Ascending aorta (tissue), 2 donors: ENCODE data around the gene PDGFC. TPM values are rescaled to one million over a fixed set of nuclear protein-coding genes. Genes with fewer than 3 reads are reported as not detected.

ENCODE experiments used
- DNase-seq, 2 donors: peaks; one replicate each; pipeline ENCODE4 v3.0.0-alpha.2; 2019; ENCODE audit warnings: low spot score in 2 of 2
- H3K27ac ChIP-seq, 2 donors: fragments of 200-600 bp; sonication (generic); one replicate each; pipeline ENCODE4 v1.5.1; 2016 to 2017; ENCODE audit warnings: mild to moderate bottlenecking in 1 of 2
- H3K27me3 ChIP-seq: fragments of 200-600 bp; sonication (generic); one replicate; pipeline ENCODE4 v1.5.1; 2017
- H3K36me3 ChIP-seq, 2 donors: fragments of 200-600 bp; sonication (generic); one replicate each; pipeline ENCODE4 v1.5.1; 2016
- H3K4me1 ChIP-seq, 2 donors: fragments of 200-600 bp; sonication (generic); one replicate each; pipeline ENCODE4 v1.5.1; 2016 to 2017; ENCODE audit warnings: mild to moderate bottlenecking in 1 of 2
- H3K4me3 ChIP-seq, 2 donors: fragments of 200-600 bp; sonication (generic); one replicate each; pipeline ENCODE4 v1.5.1; 2016 to 2017; ENCODE audit warnings: mild to moderate bottlenecking in 1 of 2
- H3K9me3 ChIP-seq, 2 donors: fragments of 200-600 bp; sonication (generic); one replicate each; pipeline ENCODE4 v1.5.1; 2016
- intact Hi-C: fragments of 100-400 bp; cut with DNase I; formaldehyde crosslinking; loops from one replicate; pipeline ENCODE4 v1.15.1; 2023
- total RNA-seq: library from RNA; depleted of rRNA; stranded (reverse); fragments of >200 nt; gene quantifications from one replicate; pipeline ENCODE4 v1.1.0, GENCODE V29; 2016
- TF ChIP-seq, protein P1 (sequence below), 3 experiments: fragments of 200-600 bp in 2 of 3; fragments of 450-650 bp in 1 of 3; sonication (generic) in 2 of 3; IDR thresholded peaks; one replicate each; pipeline ENCODE4 v1.5.1; 2016 to 2019; ENCODE audit warnings: antibody characterized with exemption in 3 of 3, mild to moderate bottlenecking in 1 of 3, moderate library complexity in 1 of 3

PDGFC gene
- total RNA-seq, 1 donor from 2014 or later, result 21.0 TPM

DNA sequence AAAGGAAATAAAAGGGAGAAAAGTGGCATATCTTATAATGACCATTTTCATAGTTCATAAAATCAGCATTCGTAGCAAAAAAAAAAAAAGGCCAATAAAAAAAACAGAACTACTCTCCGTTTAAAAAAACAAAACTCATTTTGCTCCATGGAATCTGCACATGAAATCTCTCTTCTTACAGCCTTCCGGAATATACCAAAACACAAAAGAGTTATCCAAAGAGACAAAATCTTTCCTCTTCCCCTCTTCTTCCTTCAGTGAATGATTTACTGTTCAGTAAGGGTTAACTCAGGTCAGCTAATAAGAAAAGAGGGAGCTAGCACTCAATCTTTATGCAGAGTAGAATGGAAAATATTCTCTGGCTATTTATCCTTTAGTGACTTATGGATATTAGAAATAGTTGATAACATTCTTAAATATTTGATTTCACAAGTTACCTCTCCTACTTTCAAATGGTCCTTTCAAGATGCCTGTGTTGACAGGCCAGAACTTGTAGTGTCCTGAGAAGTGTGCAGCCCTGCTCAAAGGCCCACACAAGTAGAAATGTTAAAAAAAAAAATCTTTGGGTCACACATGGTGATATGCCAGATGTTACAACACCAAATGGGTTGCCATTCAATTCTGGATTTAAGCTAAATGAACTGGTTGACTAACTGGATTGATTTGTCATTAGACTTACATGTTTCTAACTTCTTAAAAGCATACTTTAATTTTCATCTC is 42.1 kb downstream of the PDGFC start:
- intact Hi-C loops, result loop anchor here (5.0 kb wide), 1 partner anchor 37 kb away; no protein-coding TSS in a partner anchor
- TF ChIP-seq, protein P1, sequence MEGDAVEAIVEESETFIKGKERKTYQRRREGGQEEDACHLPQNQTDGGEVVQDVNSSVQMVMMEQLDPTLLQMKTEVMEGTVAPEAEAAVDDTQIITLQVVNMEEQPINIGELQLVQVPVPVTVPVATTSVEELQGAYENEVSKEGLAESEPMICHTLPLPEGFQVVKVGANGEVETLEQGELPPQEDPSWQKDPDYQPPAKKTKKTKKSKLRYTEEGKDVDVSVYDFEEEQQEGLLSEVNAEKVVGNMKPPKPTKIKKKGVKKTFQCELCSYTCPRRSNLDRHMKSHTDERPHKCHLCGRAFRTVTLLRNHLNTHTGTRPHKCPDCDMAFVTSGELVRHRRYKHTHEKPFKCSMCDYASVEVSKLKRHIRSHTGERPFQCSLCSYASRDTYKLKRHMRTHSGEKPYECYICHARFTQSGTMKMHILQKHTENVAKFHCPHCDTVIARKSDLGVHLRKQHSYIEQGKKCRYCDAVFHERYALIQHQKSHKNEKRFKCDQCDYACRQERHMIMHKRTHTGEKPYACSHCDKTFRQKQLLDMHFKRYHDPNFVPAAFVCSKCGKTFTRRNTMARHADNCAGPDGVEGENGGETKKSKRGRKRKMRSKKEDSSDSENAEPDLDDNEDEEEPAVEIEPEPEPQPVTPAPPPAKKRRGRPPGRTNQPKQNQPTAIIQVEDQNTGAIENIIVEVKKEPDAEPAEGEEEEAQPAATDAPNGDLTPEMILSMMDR (IDR thresholded peaks at IDR 0.05), result no peak

DNA sequence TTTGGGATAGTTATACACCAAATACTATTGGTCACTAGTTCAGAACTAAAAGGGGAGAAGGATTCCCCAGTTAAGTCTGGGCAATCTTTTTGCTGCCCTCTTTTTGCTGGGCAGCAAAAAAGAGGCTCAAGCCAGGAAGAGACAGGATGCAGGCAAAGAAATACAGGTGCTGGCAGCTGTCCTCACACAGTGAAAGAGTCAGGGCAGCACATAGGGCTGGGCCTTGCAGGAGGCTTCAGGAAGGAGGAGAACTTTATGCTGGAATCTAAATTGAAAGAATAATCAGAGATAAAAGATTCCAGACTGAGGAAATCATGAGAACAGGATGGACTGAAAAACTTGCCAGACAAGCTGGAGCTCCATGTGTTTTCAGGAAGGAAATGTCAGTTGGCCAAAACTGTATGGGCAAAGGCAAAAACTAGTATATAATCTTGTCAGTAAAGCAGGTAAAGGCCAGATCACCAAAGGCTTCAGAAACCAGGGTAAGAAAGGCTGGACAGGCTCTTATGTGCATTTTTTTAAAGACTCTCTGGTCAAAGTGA is 46.8 kb downstream of the PDGFC start:
- no peak overlapping the region for H3K4me3 ChIP-seq
- H3K36me3 ChIP-seq, result no peaks in the 10 kb centered on the region
- H3K9me3 ChIP-seq, result no peaks in the 10 kb centered on the region
- peaks cover 0 to 7% of the 10 kb centered on the region in 2 donors for H3K4me1 ChIP-seq
- DNase-seq, result no peak
- intact Hi-C loops, result no loop called here
- no peaks in the 10 kb centered on the region for H3K27me3 ChIP-seq
- TF ChIP-seq, protein P1 (IDR thresholded peaks at IDR 0.05), result no peak
- no peak overlapping the region for H3K27ac ChIP-seq

More for the DNA sequence above, 42.1 kb downstream of the PDGFC start:
- peaks cover 0 to 3% of the 10 kb centered on the region in 2 donors for H3K4me1 ChIP-seq
- no peaks in the 10 kb centered on the region for H3K36me3 ChIP-seq
- no peaks in the 10 kb centered on the region for H3K27me3 ChIP-seq
- no peak for DNase-seq
- H3K27ac ChIP-seq, result no peak overlapping the region
- no peaks in the 10 kb centered on the region for H3K9me3 ChIP-seq
- H3K4me3 ChIP-seq, result no peak overlapping the region

DNA sequence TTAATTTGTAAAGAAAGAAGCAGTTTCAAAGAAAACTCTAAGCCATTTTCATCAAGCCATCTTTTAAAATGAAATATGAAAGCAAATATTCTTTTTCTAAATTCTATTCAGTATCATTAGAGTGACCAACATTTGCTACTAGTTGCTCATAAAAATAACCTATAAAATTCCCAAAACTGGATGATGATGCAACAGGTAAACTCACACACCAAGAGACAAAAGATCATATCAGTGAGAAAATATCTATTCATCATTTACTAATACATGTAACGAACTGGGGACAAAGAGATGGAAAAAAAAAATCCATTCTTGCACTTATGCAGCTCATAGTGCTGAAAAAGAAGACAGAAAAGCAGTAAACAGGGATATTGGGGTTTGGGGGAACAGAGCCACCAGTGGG is 48.1 kb downstream of the PDGFC start:
- TF ChIP-seq, protein P1 (IDR thresholded peaks at IDR 0.05), result no peak
- no peaks in the 10 kb centered on the region for H3K9me3 ChIP-seq
- H3K4me1 ChIP-seq, result peaks cover 0 to 7% of the 10 kb centered on the region in 2 donors
- no peak for DNase-seq
- no peaks in the 10 kb centered on the region for H3K36me3 ChIP-seq
- H3K27me3 ChIP-seq, result no peaks in the 10 kb centered on the region
- H3K27ac ChIP-seq, result no peak overlapping the region
- no peak overlapping the region for H3K4me3 ChIP-seq
- intact Hi-C loops, result no loop called here

DNA sequence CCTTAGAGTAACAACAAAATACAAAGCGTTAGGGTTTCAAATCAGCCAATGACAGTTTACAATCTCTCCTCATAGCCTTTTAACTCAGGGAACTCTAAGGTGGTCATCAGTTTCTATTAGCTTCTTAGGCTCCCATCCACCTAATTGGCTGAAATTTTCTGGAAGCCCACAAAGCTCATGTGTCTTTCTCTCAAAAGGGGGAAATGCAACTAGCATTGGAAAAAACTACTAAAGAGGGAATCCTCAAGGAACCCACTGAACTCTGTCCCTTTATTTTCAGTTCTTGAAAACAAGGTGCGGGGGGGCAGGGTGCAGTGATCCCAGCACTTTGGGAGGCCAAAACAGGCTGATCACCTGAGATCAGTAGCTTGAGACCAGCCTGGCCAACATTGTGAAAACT is 56.4 kb downstream of the PDGFC start:
- Histone ChIP-seq H3K27me3 (no peaks in the 10 kb centered on the region), H3K36me3 (no peaks in the 10 kb centered on the region), H3K27ac (no peak overlapping the region), H3K9me3 (no peaks in the 10 kb centered on the region), H3K4me1 (peaks cover 0 to 3% of the 10 kb centered on the region in 2 donors), H3K4me3 (no peak overlapping the region)
- no peak for DNase-seq
- intact Hi-C loops, result no loop called here
- TF ChIP-seq, protein P1 (IDR thresholded peaks at IDR 0.05), result no peak

DNA sequence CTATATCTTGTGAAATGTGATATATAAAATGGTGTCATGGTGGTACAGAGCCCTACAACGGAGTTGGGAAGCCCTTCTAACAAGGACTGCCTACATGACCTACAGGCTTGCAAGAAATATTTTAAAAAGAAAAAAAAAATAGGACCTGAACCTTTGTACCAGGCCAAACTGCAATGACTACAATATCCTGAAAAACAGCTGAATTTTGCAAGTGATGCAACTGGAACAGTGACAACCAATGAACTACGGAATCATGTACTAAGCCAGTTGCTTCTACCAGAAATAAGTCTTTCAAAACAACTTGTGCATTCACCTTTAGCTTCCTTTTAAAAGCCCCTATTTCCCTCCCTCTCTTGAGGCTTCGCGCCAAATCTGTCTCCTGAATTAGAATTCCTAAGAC is 58.4 kb downstream of the PDGFC start:
- H3K9me3 ChIP-seq, result no peaks in the 10 kb centered on the region
- intact Hi-C loops, result no loop called here
- H3K4me1 ChIP-seq, result peaks cover 0 to 3% of the 10 kb centered on the region in 2 donors
- H3K36me3 ChIP-seq, result no peaks in the 10 kb centered on the region
- H3K27me3 ChIP-seq, result no peaks in the 10 kb centered on the region
- DNase-seq, result no peak
- no peak overlapping the region for H3K27ac ChIP-seq
- TF ChIP-seq, protein P1 (IDR thresholded peaks at IDR 0.05), result no peak
- H3K4me3 ChIP-seq, result no peak overlapping the region
